ENCODE data around the gene LEFTY2. TPM values are rescaled to one million over a fixed set of nuclear protein-coding genes. Genes with fewer than 3 reads are reported as not detected.
A peak's percentile ranks its signal among the peaks of the same experiment; 100 is the strongest.

The LEFTY2 gene
- total and polyA plus RNA-seq, 9 of the 15 experiments (the other 6 are each of a cell fraction or from before 2014, with no cell fraction given): 0.04 to 0.14 TPM; not detected in 7

GRCh38 chr1:225917536-225917935, 23.5 kb downstream of the LEFTY2 start (continued):
- TF ChIP-seq ZNF253 (CRISPR knock-in tag; conservative IDR thresholded peaks at IDR 0.05): no peak
- TF ChIP-seq SUPT5H (IDR thresholded peaks at IDR 0.05): no peak
- TF ChIP-seq ZEB2 (IDR thresholded peaks at IDR 0.05): no peak
- no peak for TF ChIP-seq TCF3 (CRISPR knock-in tag; IDR thresholded peaks at IDR 0.05)
- TF ChIP-seq XRCC3 (IDR thresholded peaks at IDR 0.05): no peak
- no peak for TF ChIP-seq MAX (CRISPR knock-in tag; IDR thresholded peaks at IDR 0.05)
- TF ChIP-seq TSC22D4 (tag; IDR thresholded peaks at IDR 0.05): no peak
- TF ChIP-seq ARID1B (IDR thresholded peaks at IDR 0.05): peak; percentile 29; the same call in 1 of the 2 replicates
- no peak for TF ChIP-seq SMC3 (conservative IDR thresholded peaks at IDR 0.05; ENCODE audit: insufficient read depth, low read depth, low read length)
- no peak for TF ChIP-seq JUNB (CRISPR knock-in tag; conservative IDR thresholded peaks at IDR 0.05)
- TF ChIP-seq GMEB1 (CRISPR knock-in tag; IDR thresholded peaks at IDR 0.05): no peak
- no peak for TF ChIP-seq NR1H2 (CRISPR knock-in tag; IDR thresholded peaks at IDR 0.05)
- TF ChIP-seq CHCHD3 (CRISPR knock-in tag; IDR thresholded peaks at IDR 0.05): no peak
- no peak for TF ChIP-seq SMARCB1 (IDR thresholded peaks at IDR 0.05; ENCODE audit: insufficient read length, low read depth)
- no peak for TF ChIP-seq ZNF696 (CRISPR knock-in tag; conservative IDR thresholded peaks at IDR 0.05)
- TF ChIP-seq ZNF239 (CRISPR knock-in tag; IDR thresholded peaks at IDR 0.05): no peak
- TF ChIP-seq NFE2L1 (tag; IDR thresholded peaks at IDR 0.05; ENCODE audit: borderline replicate concordance, low read depth): peak; percentile 94
- TF ChIP-seq SRSF9 (IDR thresholded peaks at IDR 0.05; ENCODE audit: borderline replicate concordance, low read depth, low read length): no peak
- TF ChIP-seq MTF1 (CRISPR knock-in tag; IDR thresholded peaks at IDR 0.05; ENCODE audit: borderline replicate concordance): no peak
